Activated naive CD8-positive, alpha-beta T cell treated with anti-CD3 and anti-CD28 coated beads, Interleukin-2, amount 50 U/mL, for 16 hours (primary cell): ENCODE data around the gene MRGPRX1.
"Not testable (repeated sequence)": the region's sequence is repeated elsewhere in the genome, so short reads cannot be mapped to it uniquely, and the experiment has no call there.

ENCODE experiments used
- DNase-seq: peaks from one replicate; pipeline ENCODE4 v3.0.0-alpha.2; 2020; ENCODE audit warnings: low read depth, low spot score

Gene MRGPRX1

DNA sequence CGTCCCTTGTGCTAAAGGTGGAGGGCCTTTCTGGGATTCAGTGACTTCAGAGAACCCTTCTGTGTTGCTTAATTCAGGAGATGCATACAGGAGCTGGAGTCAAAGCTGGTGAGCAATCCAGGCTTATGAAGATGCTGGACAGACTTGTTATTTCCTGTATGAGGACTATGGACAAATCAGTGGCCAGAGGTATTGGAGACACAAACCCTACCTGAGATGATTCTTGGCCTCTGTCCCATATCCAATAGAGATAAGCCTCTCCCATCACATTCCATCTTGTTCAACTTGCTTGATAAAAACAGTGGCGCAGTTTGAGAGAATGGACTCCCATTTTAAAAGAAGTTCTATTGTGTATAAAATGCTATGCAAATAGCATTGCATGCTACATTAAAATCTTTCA is at the start of gene MRGPRX1:
Gene MRGPRX1 (minus strand): TSS at position 101 of the 400 bp plus-strand sequence. CDS start 4,630 bp downstream, outside the sequence.
- DNase-seq = no peak

DNA sequence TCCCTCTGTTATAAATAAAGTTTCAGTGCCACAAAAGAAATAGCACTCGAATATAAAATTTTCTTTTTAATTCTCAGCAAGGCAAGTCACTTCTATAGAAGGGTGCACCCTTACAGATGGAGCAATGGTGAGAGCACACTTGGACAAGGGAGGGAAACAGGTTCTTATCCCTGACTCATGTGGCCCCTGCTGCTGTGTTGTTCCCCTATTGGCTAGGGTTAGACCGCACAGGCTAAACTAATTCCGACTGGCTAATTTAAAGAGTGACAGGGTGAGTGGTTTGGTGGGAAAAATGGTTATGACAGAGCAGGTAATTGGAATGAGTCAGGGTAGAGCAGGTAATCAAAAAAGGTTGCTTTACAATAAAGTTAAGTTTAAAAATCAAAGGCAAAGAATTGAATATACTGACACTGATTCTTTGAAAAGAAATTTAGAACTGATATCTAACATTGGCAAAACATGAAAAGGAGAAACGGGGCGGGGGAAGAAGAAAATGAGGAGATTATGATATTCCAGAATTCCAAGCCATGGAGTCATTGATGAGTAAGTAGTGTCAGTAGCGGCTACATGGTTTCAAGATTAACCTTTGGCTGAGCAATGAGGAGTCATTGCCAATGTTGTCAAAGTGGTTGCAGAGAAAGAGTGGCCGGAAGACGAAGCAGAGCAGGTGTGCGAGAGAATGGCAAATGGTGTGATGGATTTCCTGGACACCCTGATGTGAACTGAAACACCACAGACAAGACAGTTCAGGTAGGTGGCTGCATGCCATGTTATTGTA is 48.4 kb upstream of the MRGPRX1 start:
- DNase-seq = no peak

DNA sequence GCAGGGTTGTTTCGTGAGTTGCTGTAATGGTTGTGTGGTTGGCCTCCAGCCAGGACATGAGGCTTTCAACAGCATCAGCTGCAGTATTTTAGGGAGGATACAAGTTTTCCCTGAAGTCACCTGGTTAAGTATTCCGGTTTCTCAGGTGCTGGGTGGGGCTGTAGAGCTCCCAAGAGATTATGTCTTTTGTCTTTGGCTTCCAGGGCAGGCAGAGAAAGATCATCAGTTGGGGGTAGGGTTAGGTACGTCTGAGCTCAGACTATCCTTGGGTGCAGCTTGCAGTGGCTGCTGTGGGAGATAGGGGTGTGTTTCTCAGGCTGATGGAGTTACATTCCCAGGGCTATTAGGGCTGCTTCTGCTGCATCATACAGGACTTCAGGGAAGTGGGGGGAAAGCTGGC is 47.5 kb upstream of the MRGPRX1 start:
- no peak for DNase-seq

DNA sequence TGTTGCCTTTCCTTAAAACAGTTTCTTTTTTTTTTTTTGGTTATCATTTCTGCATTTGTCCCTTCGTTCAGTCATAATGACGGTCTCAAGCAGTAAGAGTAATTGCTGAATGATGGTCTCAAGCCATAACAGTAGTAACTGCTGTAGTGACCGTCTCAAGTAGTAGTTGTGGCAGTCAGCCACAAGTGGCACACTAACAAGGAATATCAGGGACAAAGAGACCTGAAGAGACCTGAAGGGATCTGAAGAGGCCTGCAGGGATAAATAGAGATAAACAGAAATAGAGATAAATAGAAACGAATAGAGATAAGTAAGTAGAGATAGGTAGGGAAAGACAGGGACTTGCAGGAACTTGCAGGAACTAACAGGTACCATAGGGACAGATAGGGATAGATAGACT is 42.7 kb upstream of the MRGPRX1 start:
- no peak for DNase-seq

DNA sequence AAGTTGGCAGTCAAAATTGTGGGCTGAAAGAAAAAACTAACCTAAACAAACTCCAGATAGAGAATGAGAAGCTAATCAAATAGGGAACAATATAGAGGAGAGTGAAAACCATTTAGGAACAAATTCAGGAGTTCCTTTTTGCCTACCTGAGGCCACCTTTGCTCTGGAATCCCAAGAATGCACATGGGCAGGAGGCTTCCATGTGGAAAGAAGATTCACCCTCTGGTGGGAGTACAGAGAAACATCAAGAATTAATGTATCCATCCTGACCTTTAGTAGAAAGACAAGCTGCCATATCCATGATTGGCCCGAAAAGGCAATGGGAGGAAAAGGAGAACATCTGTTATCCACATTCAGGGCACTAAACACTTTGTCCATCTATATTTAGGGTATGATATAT is 35.0 kb upstream of the MRGPRX1 start:
- DNase-seq = no peak

DNA sequence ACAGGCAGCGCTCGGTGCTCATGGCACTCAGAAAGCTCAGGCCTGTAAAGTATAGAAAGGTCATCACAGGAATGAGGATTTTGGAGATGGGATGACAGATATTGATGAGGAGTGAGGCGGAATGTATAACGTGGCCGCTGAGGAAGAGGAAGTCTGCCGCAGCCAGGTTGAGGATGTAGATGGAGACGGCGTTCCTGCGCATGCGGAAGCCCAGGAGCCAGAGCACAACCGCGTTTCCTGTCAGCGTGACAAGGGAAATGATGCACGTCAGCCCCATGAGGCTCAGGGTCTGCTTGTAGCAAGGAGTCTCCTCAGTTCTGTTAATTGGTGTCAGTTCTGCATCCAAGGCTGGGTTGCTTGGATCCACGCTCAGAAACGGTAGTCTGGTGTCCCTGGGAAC is 33.1 kb upstream of the MRGPRX1 start:
- no peak for DNase-seq

DNA sequence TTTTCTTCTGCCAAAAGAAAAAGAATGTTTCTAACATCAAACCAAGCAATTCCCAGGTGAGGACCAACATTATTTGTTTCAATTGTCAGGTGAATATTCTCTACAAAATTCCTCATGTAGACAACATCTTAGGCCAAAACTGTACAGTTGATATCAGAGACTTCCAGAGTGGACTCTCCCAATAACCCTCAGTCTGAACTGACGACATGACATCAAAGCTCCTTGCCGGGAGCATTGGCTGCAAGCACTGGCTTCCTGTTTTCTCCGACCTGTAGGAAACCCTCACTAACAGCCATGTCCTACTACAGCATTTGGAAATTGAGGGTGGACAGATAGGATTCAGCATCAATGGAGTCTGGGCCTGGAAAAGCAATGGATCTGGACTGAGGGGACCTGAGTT is 30.5 kb upstream of the MRGPRX1 start:
- DNase-seq = no peak

DNA sequence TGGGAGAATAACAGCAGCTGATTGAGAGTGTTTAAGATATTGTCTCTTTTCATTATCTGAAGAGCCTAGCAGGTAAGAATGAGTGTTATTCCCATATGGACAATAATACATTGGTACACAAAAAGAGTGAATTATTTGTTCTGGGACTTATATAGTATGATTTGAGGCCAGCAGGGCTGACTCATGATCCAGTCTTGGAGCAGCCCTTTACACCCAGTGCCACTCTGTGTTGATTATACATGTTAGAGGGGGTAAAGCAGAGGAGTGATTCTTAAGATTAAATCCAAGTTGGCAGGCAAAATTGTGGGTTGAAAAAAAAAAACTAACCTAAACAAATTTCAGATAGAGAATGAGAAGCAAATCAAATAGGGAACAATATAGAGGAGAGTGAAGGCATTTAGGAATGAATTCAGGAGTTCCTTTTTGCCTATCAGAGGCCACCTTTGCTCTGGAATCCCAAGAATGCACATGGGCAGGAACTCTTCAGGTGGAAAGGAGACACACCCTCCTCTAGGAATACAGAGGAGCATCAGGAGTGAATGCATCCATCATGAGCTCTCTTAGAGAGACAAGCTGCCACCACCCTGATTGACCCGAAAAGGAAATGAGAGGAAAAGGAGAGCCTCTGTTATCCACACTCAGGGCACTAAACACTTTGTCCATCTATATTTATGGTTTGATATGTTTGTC is 19.2 kb upstream of the MRGPRX1 start:
- no peak for DNase-seq

DNA sequence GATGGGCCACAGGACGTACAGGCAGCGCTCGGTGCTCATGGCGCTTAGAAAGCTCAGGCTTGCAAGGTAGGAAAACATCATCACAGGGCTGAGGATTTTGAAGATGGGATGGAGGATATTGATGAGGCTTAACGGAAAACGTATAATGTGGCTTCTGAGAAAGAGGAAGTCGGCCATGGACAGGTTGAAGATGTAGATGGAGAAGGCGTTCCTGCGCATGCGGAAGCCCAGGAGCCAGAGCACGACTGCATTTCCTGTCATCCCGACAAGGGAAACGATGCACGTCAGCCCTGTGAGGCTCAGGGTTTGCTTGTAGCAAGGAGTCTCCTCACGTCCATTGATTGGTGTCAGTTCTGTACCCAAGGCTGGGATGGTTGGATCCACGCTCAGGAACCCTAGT is 17.4 kb upstream of the MRGPRX1 start:
- no peak for DNase-seq

DNA sequence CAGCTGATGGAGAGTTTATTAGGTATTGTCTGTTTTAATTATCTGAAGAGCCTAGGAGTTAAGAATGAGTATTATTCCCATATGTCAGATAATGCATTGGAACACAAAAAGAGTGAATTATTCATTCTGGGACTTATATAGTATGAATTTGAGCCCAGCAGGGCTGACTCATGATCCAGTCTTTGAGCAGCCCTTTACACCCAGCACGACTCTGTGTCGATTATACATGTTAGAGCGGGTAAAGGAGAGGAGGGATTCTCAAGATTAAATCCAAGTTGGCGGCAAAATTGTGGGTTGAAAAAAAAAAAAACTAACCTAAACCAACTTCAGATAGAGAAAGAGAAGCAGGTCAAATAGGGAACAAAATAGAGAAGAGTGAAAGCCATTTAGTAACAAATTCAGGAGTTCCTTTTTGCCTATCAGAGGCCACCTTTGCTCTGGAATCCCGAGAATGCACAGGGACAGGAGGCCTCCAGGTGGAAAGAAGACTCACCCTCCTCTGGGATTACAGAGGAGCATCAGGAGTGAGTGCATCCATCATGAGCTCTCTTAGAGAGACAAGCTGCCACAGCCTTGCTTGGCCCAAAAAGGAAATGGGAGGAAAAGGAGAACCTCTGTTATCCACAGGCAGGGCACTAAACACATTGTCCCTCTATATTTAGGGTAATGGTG is 3.1 kb downstream of the MRGPRX1 start:
- DNase-seq = no peak

DNA sequence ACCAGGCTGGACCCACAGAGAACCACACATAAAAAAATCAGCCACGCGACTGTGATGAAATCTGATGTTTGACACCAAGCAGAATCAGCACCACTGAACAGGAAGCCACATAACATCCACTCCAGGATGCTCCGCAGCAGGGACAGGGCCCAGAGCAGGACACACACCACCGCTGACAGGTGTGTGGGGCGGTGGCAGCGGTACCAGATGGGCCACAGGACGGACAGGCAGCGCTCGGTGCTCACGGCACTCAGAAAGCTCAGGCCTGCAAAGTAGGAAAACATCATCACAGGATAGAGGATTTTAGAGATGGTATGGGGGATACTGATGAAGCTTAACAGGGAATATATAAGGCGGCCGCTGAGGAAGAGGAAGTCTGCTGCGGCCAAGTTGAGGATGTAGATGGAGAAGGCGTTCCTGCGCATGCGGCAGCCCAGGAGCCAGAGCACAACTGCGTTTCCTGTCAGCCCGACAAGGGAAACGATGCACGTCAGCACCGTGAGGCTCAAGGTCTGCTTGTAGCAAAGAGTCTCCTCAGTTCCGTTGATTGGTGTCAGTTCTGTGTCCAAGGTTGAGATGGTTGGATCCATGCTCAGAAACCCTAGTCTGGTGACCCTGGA is 4.9 kb downstream of the MRGPRX1 start:
- DNase-seq = no peak

DNA sequence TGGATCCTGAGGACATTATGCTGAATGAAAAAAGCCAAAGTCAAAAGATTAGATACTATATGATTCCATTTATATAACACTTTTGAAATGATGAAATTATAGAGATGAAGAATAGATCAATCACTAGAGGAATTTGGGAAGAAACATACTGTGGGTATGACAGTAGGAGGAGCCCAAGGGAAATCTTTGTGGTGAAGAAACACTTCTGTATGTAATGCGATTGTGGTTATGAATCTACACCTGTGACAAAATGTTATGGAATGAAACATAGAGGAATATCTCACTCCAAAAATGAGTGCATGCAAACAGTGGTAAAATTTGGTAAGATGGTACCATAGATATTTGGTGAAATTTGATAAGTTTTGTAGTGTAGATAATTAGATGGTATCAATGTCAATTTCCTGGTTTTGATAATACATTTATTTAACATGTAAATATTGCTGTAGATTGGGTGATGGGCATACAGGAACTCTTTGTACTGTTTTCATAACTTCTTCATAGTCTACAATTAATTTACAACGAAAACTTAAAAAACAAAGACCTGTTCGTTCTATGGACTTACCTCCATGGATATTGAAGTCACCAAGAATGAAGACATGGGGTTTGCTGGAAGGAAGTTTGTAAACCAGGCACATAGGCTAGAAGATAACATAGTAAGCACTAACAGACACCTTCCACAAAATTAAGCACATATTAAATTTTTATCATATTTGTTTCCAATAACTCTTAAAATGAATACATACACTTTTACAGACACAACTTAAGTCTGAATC is 11.5 kb downstream of the MRGPRX1 start:
- no peak for DNase-seq

DNA sequence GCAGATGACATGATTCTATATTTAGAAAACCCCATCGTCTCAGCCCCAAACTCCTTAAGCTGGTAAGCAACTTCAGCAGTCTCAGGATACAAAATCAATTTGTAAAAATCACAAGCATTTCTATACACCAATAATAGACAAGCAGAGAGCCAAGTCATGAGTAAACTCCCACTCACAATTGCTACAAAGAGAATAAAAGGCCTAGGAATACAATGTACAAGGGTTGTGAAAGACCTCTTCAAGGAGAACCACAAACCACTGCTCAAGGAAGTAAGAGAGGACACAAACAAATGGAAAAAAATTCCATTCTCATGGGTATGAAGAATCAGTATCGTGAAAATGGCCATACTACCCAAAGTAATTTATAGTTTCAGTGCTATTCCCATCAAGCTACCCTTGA is 13.8 kb downstream of the MRGPRX1 start:
- not testable (repeated sequence) for DNase-seq

DNA sequence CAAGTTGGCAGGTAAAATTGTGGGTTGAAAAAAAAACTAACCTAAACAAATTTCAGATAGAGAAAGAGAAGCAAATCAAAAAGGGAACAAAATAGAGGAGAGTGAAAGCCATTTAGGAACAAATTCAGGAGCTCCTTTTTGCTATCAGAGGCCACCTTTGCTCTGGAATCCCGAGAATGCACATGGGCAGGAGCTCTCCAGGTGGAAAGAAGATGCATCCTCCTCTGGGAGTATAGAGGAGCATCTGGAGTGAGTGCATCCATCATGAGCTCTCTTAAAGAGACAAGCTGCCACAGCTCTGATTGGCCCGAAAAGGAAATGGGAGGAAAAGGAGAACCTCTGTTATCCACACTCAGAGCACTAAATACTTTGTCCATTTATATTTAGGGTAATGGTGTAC is 26.3 kb downstream of the MRGPRX1 start:
- DNase-seq = no peak

DNA sequence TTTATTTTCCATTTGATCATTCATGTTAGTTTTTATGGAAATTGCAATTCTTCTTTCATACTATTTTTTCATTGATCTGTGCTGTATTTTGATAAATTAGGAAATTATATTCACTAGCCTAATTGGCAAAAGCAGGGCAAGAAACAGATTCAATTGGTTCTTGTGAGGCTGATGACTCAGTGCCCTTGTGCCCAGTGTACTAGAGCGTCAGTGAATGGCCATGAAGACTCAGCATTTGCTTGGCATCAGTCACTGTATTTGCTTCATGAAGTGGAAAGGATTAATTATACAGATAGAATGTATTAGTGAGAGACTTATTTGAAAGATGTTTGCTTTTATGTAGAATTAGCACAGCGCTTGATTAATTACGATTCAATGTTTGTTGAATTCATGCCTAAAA is 31.8 kb downstream of the MRGPRX1 start:
- DNase-seq = no peak

DNA sequence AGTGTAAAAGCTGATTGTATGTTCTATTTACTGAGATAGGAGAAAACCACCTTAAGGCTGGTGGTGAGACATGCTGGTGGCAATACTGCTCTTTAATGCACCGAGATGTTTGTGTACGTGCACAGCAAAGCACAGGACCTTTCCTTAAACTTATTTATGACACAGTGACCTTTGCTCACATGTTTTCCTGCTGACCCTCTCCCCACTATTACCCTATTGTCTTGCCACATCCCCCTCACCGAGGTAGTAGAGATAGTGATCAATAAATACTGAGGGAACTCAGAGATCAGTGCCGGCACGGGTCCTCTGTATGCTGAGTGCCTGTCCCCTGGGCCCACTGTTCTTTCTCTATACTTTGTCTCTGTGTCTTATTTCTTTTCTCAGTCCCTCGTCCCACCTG is 38.6 kb downstream of the MRGPRX1 start:
- not testable (repeated sequence) for DNase-seq

DNA sequence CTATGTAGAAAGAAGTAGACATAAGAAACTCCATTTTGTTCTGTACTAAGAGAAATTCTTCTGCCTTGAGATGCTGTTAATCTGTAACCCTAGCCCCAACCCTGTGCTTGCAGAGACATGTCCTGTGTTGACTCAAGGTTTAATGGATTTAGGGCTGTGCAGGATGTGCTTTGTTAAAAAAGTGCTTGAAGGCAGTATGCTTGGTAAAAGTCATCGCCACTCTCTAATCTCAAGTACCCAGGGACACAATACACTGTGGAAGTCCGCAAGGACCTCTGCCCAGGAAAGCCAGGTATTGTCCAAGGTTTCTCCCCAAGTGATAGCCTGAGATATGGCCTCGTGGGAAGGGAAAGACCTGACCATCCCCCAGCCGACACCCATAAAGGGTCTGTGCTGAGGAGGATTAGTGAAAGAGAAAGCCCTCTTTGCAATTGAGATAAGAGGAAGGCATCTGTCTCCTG is 39.0 kb downstream of the MRGPRX1 start:
- DNase-seq = not testable (repeated sequence)

DNA sequence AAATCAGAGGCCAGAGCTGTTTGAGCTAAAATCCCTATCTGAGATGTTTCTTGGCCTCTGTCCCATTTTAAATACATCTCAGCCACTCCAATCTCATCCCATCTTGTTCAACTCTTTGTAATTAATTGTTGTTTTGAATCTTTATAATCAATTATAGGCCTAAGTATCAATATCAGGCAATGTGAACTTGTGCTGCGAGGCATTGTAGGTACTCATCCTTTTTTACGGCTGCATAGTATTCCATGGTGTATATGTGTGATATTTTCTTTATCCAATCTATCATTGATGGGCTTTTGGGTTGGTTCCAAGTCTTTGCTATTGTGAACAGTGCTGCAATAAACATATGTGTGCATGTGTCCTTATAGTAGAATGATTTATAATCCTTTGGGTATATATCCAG is 47.5 kb downstream of the MRGPRX1 start:
- not testable (repeated sequence) for DNase-seq

DNA sequence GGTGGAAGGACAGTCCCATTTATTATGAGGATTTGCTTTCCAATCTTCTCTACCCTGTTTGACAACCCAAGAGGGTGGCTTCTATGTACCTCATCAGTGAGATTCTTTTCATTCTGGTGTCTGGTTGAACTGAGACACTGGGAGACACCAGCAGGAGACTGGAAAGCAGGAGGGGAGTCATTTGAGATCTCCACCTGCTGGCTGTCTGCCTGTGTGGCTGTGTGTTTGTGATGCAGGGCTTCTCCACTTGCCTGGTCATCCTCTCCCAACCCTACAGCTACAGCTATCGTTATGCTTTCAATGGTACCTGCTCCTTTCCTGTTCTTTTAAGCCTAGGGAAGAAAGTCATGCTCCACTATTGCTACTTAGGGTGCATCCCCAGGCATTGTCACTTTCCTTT is 48.6 kb downstream of the MRGPRX1 start:
- DNase-seq = no peak
